Heart left ventricle (tissue), 16 donors: ENCODE data around the gene THBS1. TPM values are rescaled to one million over a fixed set of nuclear protein-coding genes. Genes with fewer than 3 reads are reported as not detected.

Experiments
- ATAC-seq, 4 donors: fragments of 200-7000 bp; cut with Tn5 transposase; one replicate each; pipeline ENCODE4 v1.9.1; 2020 to 2022; ENCODE audit warnings: moderate library complexity in 4 of 4, mild to moderate bottlenecking in 3 of 4, moderate number of reproducible peaks in 1 of 4
- DNase-seq, 5 donors: peaks; one replicate each; pipeline ENCODE4 v3.0.0-alpha.2; 2020
- H3K27ac ChIP-seq, 12 donors: fragments of 200-600 bp; sonication (generic) in 4 of 12; one replicate each; pipeline versions ENCODE4 v1.5.0 to v1.8.0; 2016 to 2022; ENCODE audit warnings: mild to moderate bottlenecking in 2 of 12
- H3K27me3 ChIP-seq, 9 donors: fragments of 200-600 bp; sonication (generic) in 2 of 9; one replicate each; pipeline versions ENCODE4 v1.5.1 to v1.8.0; 2016 to 2022; ENCODE audit warnings: mild to moderate bottlenecking in 3 of 9
- H3K36me3 ChIP-seq, 9 donors: fragments of 200-600 bp; sonication (generic) in 2 of 9; one replicate each; pipeline versions ENCODE4 v1.5.0 to v1.8.0; 2018 to 2022; ENCODE audit warnings: mild to moderate bottlenecking in 2 of 9
- H3K4me1 ChIP-seq, 12 donors: fragments of 200-600 bp; sonication (generic) in 4 of 12; one replicate each; pipeline versions ENCODE4 v1.5.0 to v1.8.0; 2016 to 2022; ENCODE audit warnings: mild to moderate bottlenecking in 3 of 12
- H3K4me3 ChIP-seq, 12 donors: fragments of 200-600 bp; sonication (generic) in 4 of 12; one replicate each; pipeline versions ENCODE4 v1.5.0 to v1.8.0; 2017 to 2022; ENCODE audit warnings: mild to moderate bottlenecking in 9 of 12, moderate library complexity in 4 of 12
- H3K9me3 ChIP-seq, 12 donors: fragments of 200-600 bp; sonication (generic) in 4 of 12; one replicate each; pipeline versions ENCODE4 v1.5.0 to v1.8.0; 2016 to 2022; ENCODE audit warnings: mild to moderate bottlenecking in 1 of 12
- POLR2A ChIP-seq, 2 donors: fragments of 450-650 bp; IDR thresholded peaks; one replicate each; pipeline ENCODE4 v1.6.1; 2017; ENCODE audit warnings: antibody characterized with exemption in 2 of 2, mild to moderate bottlenecking in 2 of 2, moderate library complexity in 2 of 2
- WGBS, 4 donors: extraction: QIAGEN DNeasy Blood & Tissue Kit in 2 of 4; methylation state at CpG; one replicate each; pipeline versions ENCODE4 v1.1.5 to v1.1.7; 2013 to 2018; 5-methylcytosine and 5-hydroxymethylcytosine counted together
- intact Hi-C, 10 donors: fragments of 100-400 bp; cut with DNase I; formaldehyde crosslinking; loops; one replicate each; pipeline versions ENCODE4 v1.11.1 to v1.14.2; 2022
- polyA plus RNA-seq, 2 donors: library from polyadenylated mRNA; stranded (reverse); fragments of 200-250 nt; gene quantifications; one replicate each; pipeline ENCODE4 v1.2.3, GENCODE V29; 2013
- total RNA-seq, 9 donors: library from RNA; depleted of rRNA in 2 of 9; stranded (reverse); fragments of >200 nt in 2 of 9; fragmentation: NEBNext Ultra II Directional in 3 of 9; extraction: Animal tissue kit (Norgen Biotek cat#: 25700) in 3 of 9; gene quantifications; one replicate each; pipeline versions ENCODE4 v1.1.0 to v1.2.4, GENCODE V29; 2016 to 2023
- TF ChIP-seq, protein P1 (sequence below), 12 donors: fragments of 200-600 bp; sonication (generic) in 4 of 12; IDR thresholded peaks; one replicate each; pipeline versions ENCODE4 v1.5.0 to v1.8.0; 2018 to 2022; ENCODE audit warnings: antibody characterized with exemption in 12 of 12, mild to moderate bottlenecking in 5 of 12
- donor health status: ischemic (EF 13 %, LVEDD 7.1; RV severe dilation, severe dysfunction).
- donor health status: healthy with polysubstance abuse.
- donor health status: DM: no; HTN: yes; CAD: no.
- donor health status: DM: no; HTN: no; CAD: no.
- donor health status: ischemic (EF 25% LVEDD 6.9; RV normal size, moderate dysfunction).
- donor health status: ischemic (EF 25% LVEDD 5.7; RV mildly dilated, moderate dysfunction).
- donor health status: healthy.
- donor health status: DM: yes; HTN: yes; CAD: no.
- donor health status: ischemic (EF 35%, LVEDD 5.7; RV mildly dilated, moderate dysfunction).
- donor health status: nonischemic (EF 11% LVEDD 7.7; RV severe dilation, severe dysfunction).
- donor health status: DM: yes; HTN: yes; CAD: no.
- donor health status: PGD.
- donor health status: ischemic (EF 29% LVEDD 5.4; RV normal size, mild dysfunction).
- donor health status: nonischemic (EF 23%, LVEDD 6.1; RV moderate dilation, normal function).

THBS1 gene
- total and polyA plus RNA-seq, 11 donors: 8.5 to 573 (median 160) TPM

DNA sequence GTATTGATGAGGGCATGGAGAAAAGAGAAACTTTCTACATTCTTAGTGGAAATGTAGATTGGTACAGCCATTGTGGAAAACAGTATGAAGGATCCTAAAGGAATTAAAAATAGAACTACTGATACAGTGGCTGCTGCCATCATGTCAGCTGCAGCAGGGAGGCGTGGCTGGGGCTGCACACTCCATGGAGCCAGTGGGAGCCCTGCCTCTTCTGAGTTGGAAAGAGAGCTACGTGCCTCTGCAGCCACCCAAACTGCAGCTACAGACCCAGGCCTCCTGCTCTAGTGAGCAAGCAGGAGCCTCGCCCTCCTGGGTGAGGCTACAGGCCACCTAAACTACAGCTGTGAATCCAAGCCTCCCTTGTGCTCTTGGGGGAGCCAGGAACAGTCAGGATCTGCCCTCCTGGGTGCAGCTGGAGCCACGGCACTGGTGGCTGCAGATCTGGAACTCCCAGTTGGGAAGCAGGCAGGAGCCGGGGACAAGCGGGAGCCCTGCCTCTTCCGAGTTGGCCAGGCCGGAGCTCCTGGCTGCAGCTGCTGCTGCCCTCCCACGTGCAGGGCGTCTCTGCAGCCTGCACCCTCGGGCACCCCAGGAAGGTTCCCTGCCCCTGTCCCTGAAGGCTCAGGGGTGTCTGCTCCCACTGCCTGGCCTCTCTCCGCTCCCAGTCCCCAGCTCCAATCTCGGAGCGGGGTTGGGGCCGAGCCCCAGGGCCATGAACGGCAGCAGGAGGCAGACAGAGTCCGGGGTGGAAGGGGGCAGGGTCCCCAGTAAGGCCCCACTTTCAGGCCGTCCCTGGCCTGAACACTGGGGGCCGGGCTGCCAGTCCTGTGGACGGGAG lies 64.5 kb downstream of the THBS1 start:
- ATAC-seq (peak; percentile 73 to 81 (median 76)), DNase-seq (peak; percentile 34 to 67 (median 43))
- no peaks in the 10 kb centered on the region for H3K9me3 ChIP-seq
- no peaks in the 10 kb centered on the region for H3K36me3 ChIP-seq
- intact Hi-C loops: no loop called here
- WGBS, 4 donors: 79 to 90% (median 80%) methylated on average over 10 to 20 of the region's 20 CpGs
- no peaks in the 10 kb centered on the region for H3K27me3 ChIP-seq
- H3K27ac ChIP-seq: peak overlapping the region in 5 of 12 donors; percentile 6 to 56 (median 49)
- H3K4me1 ChIP-seq: peaks cover 0 to 33% (median 14%) of the 10 kb centered on the region in 12 donors
- TF ChIP-seq, protein P1, sequence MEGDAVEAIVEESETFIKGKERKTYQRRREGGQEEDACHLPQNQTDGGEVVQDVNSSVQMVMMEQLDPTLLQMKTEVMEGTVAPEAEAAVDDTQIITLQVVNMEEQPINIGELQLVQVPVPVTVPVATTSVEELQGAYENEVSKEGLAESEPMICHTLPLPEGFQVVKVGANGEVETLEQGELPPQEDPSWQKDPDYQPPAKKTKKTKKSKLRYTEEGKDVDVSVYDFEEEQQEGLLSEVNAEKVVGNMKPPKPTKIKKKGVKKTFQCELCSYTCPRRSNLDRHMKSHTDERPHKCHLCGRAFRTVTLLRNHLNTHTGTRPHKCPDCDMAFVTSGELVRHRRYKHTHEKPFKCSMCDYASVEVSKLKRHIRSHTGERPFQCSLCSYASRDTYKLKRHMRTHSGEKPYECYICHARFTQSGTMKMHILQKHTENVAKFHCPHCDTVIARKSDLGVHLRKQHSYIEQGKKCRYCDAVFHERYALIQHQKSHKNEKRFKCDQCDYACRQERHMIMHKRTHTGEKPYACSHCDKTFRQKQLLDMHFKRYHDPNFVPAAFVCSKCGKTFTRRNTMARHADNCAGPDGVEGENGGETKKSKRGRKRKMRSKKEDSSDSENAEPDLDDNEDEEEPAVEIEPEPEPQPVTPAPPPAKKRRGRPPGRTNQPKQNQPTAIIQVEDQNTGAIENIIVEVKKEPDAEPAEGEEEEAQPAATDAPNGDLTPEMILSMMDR (IDR thresholded peaks at IDR 0.05): no peak
- no peak overlapping the region for H3K4me3 ChIP-seq

DNA sequence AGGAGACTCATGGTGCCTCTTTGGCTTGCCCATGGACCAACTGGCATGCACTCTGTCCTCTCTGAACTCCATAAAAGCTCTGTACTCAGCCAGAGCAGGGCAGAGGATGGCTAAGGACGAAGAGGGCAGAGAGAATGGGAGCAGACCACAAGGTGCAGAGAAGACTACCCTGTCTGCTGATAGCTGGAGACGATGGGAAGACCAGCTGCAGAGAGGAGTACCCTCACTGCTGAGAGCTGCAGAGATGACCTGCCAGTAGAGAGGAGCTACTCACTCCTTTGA lies 65.0 kb downstream of the THBS1 start:
- intact Hi-C loops: no loop called here
- Histone ChIP-seq H3K27me3 (no peaks in the 10 kb centered on the region), H3K9me3 (no peaks in the 10 kb centered on the region), H3K4me1 (peaks cover 0 to 33% (median 14%) of the 10 kb centered on the region in 12 donors), H3K27ac (no peak overlapping the region), H3K4me3 (no peak overlapping the region), H3K36me3 (no peaks in the 10 kb centered on the region)
- no peak for TF ChIP-seq POLR2A (IDR thresholded peaks at IDR 0.05)
- TF ChIP-seq, protein P1 (IDR thresholded peaks at IDR 0.05): no peak
- WGBS, 4 donors: 89 to 94% (median 92%) methylated on average over 2 of the region's 2 CpGs
- peak in 1 of 4 donors; percentile 12 for ATAC-seq
- DNase-seq: no peak

DNA sequence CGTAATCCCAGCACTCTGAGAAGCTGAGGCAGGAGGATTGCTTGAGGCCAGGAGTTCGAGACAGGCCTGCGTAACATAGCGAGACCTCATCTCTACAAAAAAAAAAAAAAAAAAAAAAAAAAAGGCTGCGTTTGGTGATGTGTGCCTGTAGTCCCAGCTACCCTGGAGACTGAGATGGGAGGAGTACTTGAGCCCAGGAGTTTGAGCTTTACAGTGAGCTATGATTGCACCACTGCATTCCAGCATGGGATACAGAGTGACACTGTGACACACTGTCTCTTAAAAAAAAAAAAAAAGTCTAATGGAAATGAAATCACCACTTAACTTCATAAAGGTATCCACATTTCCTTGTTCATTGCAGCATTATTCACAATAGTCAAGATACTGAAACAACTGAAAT lies 65.5 kb downstream of the THBS1 start:
- 93 to 98% (median 96%) methylated on average over 5 of the region's 5 CpGs for WGBS, 4 donors
- peaks cover 0 to 33% (median 12%) of the 10 kb centered on the region in 12 donors for H3K4me1 ChIP-seq
- no peak for DNase-seq
- no peaks in the 10 kb centered on the region for H3K27me3 ChIP-seq
- H3K4me3 ChIP-seq: no peak overlapping the region
- no peaks in the 10 kb centered on the region for H3K36me3 ChIP-seq
- no peak overlapping the region for H3K27ac ChIP-seq
- no peak for ATAC-seq
- intact Hi-C loops: no loop called here
- H3K9me3 ChIP-seq: no peaks in the 10 kb centered on the region
- no peak for TF ChIP-seq POLR2A (IDR thresholded peaks at IDR 0.05)
- TF ChIP-seq, protein P1 (IDR thresholded peaks at IDR 0.05): no peak

Other genes with a start within 250 kb of the THBS1 start
- 1 to 10 TPM in 5 of 9 donors, under 1 TPM in 3, not detected in 1; 0.28 to 3.7 (median 1.5) TPM for gene FSIP1, start 201.8 kb downstream of the THBS1 start, total RNA-seq
- under 1 TPM; 0.28 to 0.57 TPM for gene FSIP1, start 201.8 kb downstream of the THBS1 start, polyA plus RNA-seq